CD4-positive, alpha-beta T cell treated with Interleukin-17A for 4 hours (primary cell): ENCODE measurements around the gene BMPR1A.
"Not testable (repeated sequence)": the region's sequence is repeated elsewhere in the genome, so short reads cannot be mapped to it uniquely, and the experiment has no call there.

ENCODE experiments used
- DNase-seq: peaks from one replicate; pipeline ENCODE4 v3.0.0-alpha.2; 2020; ENCODE audit warnings: mixed read lengths

Gene BMPR1A

DNA sequence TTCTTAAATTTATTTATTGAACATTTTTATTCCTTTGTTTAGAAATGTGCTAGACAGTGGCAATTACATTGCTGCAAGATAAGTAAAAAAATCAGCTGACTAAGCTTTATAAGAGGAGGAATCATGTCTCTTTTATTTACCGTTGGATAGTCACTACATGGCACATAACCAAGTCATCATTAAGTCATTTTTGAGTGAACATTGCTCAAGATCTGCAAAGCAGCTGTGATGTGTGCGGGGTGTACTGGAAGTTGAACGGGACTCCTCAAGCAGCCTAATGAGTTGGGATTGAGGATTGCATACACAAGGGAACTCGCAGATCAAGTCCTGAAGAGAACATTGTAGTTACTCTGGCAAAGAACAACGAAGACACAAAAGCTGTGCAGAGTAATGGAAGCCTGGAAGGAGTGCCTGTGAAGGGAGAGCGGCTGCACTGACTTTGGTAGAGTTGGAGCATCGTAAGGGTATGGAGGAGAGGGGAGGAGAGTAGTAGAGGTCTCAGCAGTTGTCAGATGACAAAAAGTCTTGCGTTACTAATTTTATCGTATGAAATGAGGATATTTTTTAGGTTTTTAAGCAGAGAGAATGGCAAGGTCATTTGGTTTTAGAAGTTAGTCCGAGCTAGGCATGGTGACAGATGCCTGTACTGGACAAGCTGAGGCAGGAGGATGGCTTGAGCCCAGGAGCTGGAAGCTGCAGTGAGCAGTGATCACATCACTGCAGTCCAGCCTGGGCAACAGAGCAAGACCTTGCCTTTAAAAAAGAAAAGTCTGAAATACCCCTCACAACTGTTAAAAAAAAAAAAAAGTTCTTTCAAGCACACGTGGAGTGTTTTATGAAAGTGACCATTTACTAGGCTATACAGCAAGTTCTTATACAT lies 95.1 kb downstream of the BMPR1A start:
- no peak for DNase-seq

DNA sequence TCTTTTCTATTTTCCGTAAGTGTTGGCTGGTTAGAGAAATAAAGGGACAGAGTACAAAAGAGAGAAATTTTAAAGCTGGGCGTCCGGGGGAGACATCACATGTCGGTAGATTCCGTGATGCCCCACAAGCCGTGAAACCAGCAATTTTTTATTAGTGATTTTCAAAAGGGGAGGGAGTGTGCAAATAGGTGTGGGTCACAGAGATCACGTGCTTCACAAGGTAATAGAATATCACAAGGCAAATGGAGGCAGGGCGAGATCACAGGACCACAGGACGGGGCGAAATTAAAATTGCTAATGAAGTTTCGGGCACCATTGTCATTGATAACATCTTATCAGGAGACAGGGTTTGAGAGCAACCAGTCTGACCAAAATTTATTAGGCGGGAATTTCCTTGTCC lies 97.2 kb downstream of the BMPR1A start:
- not testable (repeated sequence) for DNase-seq

DNA sequence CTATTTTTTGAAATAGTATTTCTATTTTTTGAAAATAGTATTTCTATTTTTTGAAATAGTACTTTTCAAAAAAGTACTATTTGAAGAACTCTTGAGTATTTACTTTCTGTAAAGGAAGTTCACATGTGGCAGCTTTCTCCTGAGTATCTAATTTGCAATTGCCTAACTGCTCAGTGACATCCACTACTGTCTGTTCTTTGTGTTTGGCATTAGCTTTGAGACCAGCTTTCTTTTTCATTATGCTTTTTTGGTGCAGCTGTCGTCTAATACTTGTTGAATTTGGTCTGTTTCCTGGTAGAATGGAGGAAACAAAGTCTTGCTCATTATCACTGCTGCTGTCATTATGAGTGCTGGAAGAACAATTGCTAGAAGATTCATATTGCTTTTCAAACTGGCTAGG lies 99.1 kb downstream of the BMPR1A start:
- no peak for DNase-seq

DNA sequence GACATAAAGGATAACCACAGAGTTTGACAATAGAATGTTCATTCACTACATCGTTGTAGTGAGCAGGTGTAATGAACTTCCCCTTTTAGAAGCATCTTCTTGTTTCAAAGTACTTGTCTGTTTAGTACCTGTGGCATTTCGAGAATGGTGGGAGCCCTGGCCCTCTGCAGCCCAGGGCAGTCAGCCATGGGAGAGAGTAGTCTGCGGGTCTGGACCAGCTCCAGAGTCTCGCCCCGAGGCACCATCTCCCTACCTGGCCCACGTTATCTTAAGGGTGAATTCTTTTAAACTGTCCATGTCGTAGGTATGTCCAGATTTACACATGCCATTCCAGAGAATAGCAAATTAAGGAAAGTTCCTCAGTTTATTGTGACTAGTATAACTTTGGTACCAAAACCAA lies 99.7 kb downstream of the BMPR1A start:
- DNase-seq = no peak

DNA sequence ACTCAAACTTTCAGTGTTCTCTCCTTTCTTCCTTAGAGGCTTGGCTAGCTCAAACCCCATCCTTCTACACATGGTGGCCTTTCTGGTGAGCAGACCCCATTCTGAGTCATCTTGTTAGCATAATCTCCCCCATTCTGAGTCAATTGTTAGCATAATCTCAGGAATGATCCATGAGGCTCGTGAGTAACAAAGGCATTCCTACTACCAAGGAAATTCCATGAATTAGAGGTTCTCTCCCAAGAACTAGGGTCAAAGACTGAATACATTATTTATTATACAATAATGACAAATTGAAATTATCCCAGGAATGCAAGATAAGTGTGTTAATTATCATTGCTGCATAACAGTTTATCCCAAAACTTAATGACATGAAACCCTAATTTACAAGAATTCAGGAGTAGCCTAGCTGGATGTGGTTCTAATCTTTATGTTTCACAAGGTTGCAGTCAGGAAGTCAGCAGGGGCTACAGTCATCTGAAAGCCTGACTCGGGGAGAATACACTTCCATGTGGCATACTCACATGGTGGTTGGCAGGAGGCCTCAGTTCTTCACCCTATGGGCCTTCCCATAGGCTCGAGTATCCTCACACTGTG lies 100.8 kb downstream of the BMPR1A start:
- no peak for DNase-seq

DNA sequence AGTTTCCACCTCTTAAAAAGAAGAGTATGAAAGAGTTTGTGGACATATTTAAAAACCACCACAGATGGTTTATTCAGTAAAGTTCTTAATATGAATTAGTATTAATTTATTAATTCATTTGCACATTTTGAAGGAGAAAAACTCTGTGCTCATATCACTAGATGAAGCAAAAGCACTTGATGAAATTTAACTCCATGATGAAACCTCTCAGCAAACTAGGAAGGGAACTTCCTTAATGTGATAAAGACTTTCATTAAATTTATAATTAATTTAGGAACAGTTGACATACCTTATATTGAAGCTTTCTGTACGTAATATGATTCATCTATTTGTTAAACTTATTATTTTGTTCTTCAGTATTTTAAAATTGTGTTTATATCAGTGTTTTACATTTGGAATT lies 101.6 kb downstream of the BMPR1A start:
- DNase-seq = no peak

DNA sequence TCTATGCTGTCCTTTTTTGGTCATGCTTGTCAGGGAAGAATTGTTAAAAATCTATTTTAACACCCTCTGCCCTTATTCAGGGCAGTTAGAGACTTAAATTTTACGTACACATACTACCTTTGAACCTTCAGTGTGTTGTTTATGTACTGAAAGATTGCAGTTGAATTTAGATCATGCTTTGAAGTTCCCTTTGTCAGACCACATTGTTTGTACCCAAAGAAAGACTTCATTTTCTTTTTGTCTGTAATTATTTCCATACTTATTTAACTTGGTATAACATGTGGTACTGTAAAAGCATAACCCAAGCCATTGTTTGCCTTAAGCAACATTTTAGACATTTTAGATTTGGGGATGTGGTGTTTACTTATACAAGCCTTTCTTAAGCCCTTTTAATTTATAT lies 104.9 kb downstream of the BMPR1A start:
- no peak for DNase-seq

DNA sequence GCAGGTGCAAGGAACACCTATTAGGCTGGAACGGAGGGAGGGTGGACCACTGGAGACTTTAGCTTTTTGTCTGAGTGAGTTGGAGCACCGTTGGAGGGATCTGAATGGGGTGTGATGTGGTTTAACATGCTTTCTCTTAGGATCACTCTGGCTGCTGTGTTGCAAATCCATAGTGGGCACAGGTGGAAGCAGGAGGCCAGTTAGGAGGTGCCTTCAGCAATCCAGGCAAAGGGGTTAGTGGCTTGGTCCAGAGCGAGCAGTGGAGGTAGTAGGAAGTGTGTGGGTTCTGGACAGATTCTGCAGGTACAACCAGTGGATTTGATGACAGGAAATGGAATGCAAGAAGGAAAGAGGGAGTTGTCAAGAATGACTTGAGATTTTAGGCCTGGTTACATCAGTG lies 106.0 kb downstream of the BMPR1A start:
- DNase-seq = no peak

DNA sequence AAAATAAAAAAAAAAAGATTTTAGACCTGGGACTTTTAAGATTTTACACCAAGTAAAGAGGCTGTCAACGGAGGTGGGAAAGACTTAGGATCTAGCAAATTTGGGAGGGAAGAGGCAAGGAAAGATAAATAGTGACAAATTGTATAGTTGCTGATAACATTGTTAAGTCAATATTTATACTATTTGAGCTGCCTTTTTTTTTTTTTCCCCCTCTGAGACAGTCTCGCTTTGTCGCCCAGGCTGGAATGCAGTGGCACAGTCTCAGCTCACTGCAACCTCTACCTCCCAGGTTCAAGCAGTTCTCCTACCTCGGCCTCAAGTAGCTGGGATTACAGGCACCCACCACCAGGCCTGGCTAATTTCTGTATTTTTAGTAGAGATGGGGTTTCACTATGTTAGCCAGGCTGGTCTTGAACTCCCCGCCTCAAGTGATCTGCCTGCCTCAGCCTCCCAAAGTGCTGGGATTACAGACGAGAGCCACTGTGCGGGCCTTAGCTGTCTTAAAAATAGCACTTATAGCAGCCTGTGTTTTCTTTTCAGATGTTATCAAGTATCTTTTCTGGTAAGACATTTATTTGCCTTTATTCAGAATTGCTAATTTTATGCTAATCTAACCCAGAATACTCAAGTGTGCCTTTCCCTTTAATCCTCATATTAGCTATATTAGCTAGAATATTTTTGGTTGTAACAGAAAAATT lies 106.5 kb downstream of the BMPR1A start:
- no peak for DNase-seq

DNA sequence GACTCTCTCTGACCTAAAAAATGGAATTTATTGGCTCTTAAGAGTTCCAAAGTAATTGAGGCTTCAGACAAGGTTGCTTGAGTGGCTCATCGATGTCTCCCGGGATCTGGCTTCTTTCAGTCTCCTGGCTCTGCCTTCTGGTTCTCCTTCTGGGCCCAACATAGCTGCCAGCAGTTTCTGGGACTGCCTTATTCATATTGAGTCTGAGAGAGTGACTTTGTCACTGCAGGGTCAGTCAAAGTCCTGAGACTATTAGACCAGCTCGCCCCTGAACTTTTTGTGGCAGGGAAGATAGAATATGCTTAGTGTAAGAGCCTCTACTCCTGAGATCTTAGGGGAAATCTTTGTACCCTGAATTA lies 107.0 kb downstream of the BMPR1A start:
- no peak for DNase-seq

DNA sequence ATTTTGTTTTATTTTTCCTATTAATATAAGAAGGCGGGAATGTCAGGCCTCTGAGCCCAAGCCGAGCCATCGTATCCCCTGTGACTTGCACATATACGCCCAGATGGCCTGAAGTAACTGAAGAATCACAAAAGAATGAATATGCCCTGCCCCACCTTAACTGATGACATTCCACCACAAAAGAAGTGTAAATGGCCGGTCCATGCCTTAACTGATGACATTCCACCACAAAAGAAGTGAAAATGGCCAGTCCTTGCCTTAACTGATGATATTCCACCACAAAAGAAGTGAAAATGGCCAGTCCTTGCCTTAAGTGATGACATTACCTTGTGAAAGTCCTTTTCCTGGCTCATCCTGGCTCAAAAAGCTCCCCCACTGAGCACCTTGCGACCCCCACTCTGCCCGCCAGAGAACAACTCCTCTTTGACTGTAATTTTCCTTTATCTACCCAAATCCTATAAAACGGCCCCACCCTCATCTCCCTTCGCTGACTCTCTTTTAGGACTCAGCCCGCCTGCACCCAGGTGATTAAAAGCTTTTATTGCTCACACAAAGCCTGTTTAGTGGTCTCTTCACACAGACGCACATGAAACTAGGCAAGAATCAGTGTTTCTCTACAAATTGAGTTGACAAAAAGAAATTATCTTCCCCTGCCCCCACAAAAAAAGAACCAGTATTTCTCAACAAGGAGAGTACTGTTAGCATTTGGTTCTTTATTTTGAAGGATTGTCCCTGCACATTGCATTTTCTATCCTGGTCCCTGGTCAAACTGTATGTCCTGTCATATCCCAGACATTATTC lies 108.8 kb downstream of the BMPR1A start:
- not testable (repeated sequence) for DNase-seq

DNA sequence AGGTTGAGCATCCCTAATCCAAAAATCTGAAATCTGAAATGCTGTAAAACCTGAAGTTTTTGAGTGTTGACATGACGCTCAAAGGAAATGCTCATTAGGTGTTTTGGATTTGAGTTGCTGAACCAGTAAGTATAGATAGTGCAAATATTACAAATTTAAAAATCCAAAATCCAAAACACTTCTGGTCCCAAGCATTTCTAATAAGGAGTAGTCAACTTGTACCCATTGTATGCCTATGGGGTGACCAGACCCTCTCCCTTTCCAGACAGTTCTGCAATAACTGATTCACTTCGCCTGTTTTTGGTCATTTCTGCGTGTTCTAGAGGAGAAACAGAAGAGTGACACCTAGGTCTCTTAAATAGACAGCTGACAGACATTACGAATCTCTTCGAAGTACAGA lies 110.7 kb downstream of the BMPR1A start:
- DNase-seq = no peak

DNA sequence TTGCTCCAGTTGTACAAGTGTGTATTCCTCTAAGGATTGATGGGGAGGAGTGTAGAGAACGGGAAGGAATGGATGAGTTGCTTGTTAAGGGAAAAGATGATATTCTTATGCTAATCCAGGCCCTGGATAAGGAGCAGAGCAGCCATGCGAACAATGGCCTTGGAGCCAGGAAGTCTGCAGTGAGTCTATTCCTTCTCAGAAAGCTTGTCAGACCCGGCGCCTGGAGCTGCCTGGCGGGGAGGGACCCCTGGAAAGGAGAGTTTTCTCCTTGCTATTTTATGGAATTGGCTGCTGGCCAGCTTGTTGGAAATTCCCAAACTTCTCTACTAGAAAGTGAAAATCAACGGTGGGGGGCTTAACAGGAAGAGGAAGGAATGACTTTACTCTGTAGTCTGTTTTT lies 111.9 kb downstream of the BMPR1A start:
- DNase-seq = no peak

DNA sequence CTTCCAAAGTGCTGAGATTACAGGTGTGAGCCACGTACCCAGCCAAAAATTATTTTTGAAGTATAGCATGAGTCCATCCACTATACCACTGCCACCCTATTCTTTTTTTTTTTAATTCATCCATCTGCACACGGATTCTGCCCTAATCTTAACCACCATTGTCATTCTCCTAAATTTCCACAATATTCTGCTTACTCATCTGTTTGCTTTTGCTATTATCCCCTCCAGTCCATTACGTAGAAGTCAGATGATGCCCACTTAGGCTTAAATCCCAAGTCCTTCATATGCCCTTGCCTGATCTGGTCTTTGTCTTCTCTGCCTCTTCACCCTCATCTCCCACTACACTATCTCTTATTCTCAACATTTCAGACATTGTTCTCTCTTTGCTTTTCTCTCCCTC lies 114.3 kb downstream of the BMPR1A start:
- no peak for DNase-seq

DNA sequence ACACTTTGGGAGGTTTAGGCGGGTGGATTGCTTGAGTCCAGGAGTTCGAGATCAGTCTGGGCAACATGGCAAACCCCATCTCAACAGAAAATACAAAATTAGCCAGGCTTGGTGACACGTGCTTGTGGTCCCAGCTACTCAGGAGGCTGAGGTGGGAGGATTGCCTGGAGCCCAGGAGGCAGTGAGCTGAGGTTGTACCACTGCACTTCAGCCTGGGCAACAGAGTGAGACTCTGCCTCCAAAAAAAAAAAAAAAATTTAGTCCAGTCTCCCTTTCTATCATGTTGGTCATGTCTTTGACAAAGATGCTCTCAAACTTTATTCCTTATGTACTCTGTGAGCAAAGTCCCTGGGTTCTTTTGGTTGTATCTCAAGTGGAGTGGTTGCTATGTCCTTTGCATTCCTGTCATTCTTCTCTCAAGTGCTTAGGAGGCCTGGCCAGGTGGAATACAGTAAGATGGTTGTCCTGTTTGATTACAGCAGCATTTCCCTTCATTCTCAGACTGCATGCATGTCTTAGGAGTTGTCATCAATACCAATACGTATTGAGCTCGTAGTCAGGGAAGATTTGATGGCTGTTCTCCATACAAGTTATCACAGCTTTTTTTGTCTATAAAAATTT lies 115.3 kb downstream of the BMPR1A start:
- DNase-seq = no peak

DNA sequence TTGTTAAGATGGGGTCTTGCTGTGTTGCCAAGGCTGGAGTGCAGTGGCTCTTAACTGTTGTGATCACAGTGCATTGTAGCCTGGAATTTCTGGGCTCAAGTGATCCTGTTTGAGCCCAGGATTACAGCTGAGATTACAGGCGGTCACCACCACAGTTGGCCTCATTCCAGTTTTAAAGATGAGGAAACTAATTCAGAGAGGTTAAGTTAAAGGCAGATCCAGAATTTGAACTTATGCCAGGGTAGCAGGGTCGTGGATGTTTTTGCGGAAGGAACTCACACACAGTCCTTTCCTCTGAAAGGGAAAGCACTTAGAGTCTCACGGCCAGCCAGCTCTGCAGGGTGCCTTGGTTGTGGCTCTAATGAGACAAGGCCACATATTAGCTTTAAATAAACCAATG lies 116.3 kb downstream of the BMPR1A start:
- DNase-seq = no peak

DNA sequence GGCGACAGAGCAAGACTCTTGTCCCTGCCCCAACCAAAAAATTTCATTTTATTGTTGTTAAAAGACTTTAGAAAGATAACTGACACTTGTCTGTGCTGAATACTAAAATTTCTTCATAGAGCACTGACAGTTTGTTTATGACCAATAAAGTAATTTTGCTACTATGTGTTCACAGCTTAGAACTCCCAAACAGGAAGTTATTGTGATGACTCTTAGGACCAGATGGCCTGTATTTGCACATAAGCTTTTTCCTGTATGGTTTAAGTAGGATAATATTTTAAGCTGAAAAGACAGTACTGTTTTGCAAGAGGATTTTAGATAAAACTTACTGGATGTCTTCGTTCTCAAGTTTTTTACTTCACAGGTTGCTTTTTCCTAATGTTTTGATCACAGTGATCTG lies 120.3 kb downstream of the BMPR1A start:
- no peak for DNase-seq

DNA sequence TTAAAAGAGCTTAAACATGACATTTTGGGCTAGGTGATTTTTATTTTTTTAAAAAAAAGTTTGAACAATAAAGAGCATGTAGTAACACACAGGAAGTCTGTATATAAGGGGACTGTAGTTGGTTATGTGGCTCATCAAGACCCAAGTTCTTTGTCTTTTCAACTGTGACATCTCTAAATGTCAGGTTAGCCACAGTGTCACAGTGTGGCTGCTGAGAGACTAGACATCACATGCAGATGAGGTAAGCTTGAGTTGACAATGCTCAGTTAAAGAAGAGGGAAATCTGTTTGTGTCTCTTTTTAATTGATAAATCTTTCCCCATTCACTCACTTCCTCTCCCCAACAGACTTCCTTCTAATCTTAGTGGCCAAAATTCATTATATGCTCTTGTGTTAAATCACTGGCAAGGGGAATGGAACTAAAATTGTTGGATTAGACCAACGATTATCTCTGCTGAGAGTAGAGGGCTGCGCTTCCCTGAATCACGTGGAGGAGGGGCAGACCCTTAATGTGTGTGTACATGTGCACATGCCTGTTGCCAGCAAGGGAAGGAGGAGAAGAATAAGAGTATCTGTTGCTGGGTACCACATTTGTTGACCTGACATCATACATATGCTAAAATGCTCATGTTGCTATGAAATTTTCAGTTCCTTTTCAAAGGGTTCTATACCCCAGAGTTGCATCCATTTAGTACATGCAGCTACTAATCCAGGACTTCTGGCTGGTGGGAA lies 122.7 kb downstream of the BMPR1A start:
- no peak for DNase-seq

DNA sequence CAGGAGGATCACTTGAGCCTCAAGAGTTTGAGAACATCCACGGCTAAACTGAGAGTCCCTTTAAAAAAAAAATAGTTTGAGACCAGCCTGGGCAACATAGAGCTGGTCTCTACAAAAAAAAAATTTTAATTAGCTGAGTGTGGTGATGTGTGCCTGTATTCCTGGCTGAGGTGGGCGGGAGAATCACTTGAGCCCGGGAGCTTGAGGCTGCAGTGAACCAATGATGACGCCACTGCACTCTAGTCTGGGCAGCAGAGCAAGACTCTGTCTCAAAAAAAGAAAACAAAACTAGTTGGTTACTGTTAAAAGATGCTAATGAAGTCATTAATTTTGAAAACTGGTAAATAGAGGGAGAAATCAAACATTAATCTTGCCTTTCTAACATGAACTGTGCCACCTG lies 124.6 kb downstream of the BMPR1A start:
- no peak for DNase-seq

DNA sequence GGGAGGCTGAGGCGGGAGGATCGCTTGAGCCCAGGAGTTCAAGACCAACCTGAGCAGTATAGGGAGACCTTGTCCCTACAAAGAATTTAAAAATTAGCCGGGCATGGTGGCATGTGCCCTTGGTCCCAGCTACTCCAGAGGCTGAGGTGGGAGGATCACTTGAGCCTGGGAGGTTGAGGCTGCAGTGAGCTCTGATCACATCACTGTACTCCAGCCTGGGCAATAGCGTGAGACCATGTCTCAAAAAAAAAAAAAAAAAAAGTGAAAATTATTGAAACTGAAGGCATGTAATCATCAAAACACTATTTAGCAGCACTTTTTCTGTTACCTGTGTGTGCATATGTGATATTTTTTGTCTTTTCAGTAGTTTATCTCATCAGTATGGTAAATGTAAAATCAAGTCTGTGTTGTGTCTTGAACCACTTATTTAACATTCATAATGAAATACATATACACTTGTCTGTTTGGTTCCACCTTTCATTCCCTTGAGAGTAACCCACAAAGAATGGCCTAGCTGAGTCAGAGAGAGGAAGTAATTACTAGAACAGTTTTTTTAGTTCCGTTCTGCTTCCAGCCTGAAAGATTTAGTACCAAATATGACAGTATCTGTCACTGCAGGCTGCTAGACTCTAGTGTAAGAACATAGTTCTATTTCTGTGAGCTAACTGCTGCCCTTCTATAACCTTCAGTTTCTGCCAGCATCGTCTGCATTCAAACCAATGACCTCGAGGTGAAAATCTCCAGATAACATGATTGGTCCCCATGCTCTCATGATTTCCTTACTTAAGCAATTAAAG lies 132.4 kb downstream of the BMPR1A start:
- DNase-seq = no peak

DNA sequence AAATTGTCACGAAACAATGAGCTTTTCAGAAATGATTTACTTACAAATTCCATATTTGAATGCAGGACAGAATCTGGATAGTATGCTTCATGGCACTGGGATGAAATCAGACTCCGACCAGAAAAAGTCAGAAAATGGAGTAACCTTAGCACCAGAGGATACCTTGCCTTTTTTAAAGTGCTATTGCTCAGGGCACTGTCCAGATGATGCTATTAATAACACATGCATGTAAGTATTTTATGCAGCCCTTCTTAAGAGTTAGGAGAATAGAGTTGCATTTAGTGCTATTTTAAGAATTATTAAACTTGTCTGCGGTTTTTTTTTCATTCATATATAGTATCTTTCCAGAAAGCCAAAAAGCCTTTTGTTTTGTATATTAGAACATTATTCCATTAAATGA lies 133.6 kb downstream of the BMPR1A start:
- DNase-seq = no peak
